ENCODE data around the gene TMEM250.

TMEM250 gene

DNA sequence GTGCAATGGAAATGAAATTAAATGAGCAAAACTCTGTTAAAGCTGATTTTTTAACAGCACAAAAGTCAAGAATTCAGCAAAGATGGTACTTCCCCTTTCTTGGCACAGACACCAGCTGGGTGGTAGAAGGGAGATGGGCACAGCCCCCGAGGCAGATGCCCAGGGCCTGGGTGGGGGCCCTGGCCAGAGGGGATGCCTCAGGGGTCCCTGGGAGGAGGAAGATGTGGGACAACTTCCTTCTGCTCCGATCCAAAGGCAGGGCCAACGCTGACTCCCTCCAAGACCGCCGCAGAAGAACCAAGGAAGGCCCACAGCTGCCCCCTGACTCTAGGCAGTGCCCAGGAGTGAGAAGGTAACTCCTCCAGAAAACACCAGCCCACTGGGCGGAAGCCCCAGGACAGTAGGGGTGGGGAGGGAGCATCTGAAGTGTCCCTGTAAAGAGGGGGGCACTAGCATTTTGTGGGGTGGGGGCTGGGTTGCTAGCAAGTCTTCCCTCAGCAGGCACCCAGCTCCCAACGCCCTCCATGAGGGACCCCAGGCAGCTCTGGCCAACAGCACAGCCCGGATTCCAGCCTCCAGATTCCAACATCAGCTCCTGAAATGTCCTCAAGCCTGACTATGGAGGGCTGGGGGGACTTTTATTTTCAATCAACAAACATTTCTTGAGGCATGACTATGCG lies 28.5 kb downstream of the TMEM250 start:
- H3K4me3 ChIP-seq (ENCODE audit: control insufficient read depth, low read depth, low read length) = no peak overlapping the region
- DNase-seq (ENCODE audit: low read depth) = no peak
- no peak for TF ChIP-seq CTCF (IDR thresholded peaks at IDR 0.05; ENCODE audit: control insufficient read depth, insufficient read depth, low read depth, low read length, missing control alignments)

DNA sequence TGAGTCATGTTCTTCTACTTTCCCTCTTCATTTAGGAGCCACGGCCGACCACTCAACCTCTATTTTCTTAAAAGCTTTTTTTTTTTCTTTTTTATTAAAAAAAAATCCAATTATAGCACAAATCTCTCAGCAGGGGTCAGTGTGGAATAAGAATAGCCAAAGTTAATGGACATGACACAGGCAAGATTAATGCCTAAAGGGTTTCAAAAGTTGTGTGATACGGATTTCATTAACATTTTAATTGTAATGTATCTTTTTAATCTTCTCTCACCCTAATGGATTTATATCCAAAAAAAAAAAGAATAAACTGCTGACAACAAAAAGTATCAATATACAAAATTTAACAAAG lies 29.0 kb downstream of the TMEM250 start:
- no peak for DNase-seq (ENCODE audit: low read depth)
- TF ChIP-seq CTCF (IDR thresholded peaks at IDR 0.05; ENCODE audit: control insufficient read depth, insufficient read depth, low read depth, low read length, missing control alignments) = peak; percentile 36
- H3K4me3 ChIP-seq (ENCODE audit: control insufficient read depth, low read depth, low read length) = no peak overlapping the region

GRCh38 chr9:136088939-136089696 lies 29.6 kb downstream of the TMEM250 start:
- TF ChIP-seq CTCF (IDR thresholded peaks at IDR 0.05; ENCODE audit: control insufficient read depth, insufficient read depth, low read depth, low read length, missing control alignments) = no peak
- DNase-seq (ENCODE audit: low read depth) = no peak
- H3K4me3 ChIP-seq (ENCODE audit: control insufficient read depth, low read depth, low read length) = no peak overlapping the region

- no peak overlapping the region for H3K4me3 ChIP-seq (ENCODE audit: control insufficient read depth, low read depth, low read length)
- TF ChIP-seq CTCF (IDR thresholded peaks at IDR 0.05; ENCODE audit: control insufficient read depth, insufficient read depth, low read depth, low read length, missing control alignments) = no peak
- no peak for DNase-seq (ENCODE audit: low read depth)
These were observed 30.2 kb downstream of the TMEM250 start for GRCh38 chr9:136088481-136088938.

GRCh38 chr9:136087741-136088480 lies 30.8 kb downstream of the TMEM250 start:
- DNase-seq (ENCODE audit: low read depth) = no peak
- TF ChIP-seq CTCF (IDR thresholded peaks at IDR 0.05; ENCODE audit: control insufficient read depth, insufficient read depth, low read depth, low read length, missing control alignments) = no peak
- no peak overlapping the region for H3K4me3 ChIP-seq (ENCODE audit: control insufficient read depth, low read depth, low read length)

DNA sequence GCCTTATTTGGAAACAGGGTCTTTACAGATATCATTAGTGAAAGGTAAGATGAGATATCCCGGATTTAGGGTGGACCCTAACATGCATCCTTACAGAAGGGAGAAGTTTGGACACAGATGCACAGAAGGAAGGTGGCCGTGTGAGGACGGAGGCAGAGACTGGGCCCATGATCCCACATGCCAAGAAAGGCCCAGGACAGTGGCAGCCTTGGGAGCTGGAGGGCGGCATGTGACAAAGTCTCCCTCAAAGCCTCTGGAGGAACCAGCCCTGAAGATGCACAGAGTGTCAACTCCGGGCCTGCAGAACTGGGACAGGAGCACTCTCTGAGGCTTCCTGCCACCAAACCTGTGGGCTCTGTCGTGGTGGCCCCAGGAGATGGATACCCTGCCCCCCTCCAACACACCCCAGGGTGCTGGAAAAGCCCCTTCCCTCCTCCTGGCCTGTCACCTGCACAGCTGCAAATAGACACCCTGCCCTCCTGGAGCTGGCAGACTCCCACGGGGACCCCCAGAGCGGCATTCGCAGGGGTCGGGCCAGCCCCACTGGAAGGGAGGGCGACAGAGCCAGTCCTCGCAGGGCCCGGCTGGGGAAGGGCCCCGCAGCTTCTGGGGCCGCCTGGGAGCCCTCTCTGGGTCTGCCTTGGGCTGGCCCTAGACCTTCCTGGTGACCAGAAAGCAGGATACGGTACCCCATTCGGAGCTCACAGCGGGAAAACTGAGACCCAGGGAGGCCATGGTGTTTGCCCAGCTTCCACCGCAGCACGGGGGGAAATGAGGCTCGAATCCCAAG lies 31.5 kb downstream of the TMEM250 start:
- no peak for DNase-seq (ENCODE audit: low read depth)
- no peak for TF ChIP-seq CTCF (IDR thresholded peaks at IDR 0.05; ENCODE audit: control insufficient read depth, insufficient read depth, low read depth, low read length, missing control alignments)
- H3K4me3 ChIP-seq (ENCODE audit: control insufficient read depth, low read depth, low read length) = no peak overlapping the region

Data from AG09309 (cell line).